Fibroblast of the conjunctiva (primary cell): ENCODE data around the gene HSPB7.
"Not testable (repeated sequence)": the region's sequence is repeated elsewhere in the genome, so short reads cannot be mapped to it uniquely, and the experiment has no call there.

Experiments
- DNase-seq: peaks from one replicate; pipeline ENCODE4 v3.0.0-alpha.2; 2010; ENCODE audit warnings: low read depth

Gene HSPB7

GRCh38 chr1:16017461-16018303 lies at the start of gene HSPB7:
TSS of gene HSPB7 (minus strand) at chr1:16018043. CDS start at chr1:16017963, 80 bp downstream.
- DNase-seq: no peak

GRCh38 chr1:16067127-16067768 lies 49.4 kb upstream of the HSPB7 start:
- no peak for DNase-seq

DNA sequence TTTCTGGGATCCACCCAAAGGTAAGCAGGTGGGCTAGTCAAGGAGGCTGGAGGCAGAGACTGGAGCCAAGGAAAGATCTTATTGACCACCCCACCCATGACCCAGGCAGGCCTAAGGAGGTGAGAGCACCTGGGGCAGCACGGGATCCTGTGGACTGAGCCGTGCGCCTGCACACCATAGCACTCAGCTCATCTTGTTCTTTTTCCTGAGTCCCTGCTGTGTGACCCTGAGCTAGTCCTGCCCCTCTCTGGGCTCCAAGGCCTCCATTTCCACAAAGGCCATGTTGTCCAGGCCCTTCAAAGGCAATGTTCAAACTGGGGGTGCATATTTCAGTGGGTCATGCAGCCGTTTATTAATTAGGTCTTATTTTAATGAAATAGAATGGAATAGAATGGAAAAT lies 48.4 kb upstream of the HSPB7 start:
- DNase-seq: no peak

GRCh38 chr1:16065269-16065576 lies 47.4 kb upstream of the HSPB7 start:
- DNase-seq: no peak

DNA sequence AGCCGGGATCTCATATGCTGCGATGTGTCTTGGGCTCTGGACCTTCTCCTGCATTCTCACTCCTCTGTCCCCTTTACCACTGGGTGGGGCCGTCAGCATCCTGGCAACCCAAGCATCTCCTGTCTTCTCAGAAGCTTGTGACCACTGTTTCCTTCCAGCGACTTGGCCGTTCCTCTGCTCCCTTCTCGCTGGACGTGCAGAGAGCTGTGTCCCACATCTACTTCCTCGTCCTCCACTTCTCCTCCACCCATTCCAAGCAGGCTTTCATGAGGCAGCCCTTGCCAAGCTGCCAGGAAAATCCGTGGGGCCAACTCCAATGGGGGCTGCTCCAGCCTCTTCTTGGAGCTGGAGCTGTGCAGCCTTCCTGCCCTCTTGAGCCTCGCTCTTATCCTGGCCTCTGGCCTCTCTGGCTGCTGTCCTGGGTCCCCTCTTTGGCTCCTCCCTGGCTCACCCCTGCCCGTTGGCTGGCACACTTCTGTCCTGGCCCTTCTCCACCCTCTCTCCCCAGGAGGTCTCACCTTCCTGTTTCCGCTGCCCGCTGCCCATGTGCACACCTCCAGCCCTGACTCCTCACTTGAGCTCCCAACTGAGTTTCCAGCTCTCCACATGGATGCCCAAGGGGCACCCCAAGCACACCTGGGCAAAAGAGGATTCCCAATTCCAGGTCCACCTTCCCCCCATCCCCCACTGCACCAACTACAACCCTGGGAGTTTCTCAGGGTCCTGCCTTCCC lies 46.9 kb upstream of the HSPB7 start:
- no peak for DNase-seq

GRCh38 chr1:16063921-16064320 lies 46.1 kb upstream of the HSPB7 start:
- no peak for DNase-seq

- DNase-seq: no peak
Observed at GRCh38 chr1:16063226-16063829, 45.5 kb upstream of the HSPB7 start.

- not testable (repeated sequence) for DNase-seq
Observed at GRCh38 chr1:16062687-16063075, 44.8 kb upstream of the HSPB7 start.

DNA sequence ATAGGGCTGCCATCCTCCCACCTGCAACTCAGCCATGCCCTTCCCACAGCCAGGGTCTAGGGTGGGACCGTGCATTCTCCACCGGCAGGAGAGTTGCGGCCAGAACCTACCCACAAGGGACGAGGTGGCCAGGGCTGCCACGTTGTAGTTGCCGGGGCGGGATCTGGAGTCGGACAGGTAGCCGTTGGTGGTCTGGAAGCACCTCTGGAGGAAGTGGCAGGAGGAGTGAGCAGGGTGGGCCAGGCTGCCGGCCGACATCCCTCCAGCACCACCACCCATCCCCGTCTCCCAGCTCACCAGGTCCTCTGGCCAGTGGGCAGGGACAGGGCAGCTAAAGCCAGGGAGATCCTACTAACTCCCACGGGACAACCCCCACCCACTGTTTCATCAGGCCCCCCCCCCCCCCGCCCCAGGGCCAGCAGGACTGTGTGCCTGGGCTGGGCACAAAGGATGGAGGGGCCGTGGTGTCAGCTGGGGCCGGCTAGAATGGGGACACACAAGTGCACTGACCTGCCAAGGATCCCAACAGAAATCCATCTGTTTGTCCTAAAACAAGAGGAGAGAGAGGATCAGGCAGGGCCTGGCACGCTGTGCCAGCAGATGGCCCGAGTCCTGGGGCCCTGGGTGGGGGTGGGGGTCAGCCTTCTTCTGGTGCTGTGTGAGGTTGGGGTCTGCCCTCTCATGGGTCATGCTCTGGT lies 44.3 kb upstream of the HSPB7 start:
- DNase-seq: not testable (repeated sequence)

GRCh38 chr1:16061266-16061665 lies 43.4 kb upstream of the HSPB7 start:
- no peak for DNase-seq

GRCh38 chr1:16058394-16059120 lies 40.7 kb upstream of the HSPB7 start:
- DNase-seq: not testable (repeated sequence)

GRCh38 chr1:16057314-16057915 lies 39.6 kb upstream of the HSPB7 start:
- DNase-seq: not testable (repeated sequence)

DNA sequence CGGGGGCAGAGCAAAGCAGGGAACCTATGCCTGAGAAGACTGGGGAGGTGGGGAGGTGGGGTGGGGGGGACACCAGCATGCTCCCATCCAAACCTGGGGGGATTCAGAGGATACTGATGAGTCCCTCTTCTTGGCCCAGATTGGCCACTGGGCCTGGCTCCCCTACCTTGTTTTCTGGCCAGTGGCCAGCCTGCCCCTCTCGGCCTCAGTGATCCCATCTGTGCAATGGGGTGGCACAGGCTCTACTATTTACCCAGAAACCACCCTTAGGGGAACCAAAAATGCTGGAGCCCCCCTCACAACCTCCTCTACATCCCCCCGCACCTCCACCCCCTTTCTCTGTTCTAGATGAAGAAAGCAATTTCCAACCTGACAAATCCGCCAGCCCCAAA lies 38.7 kb upstream of the HSPB7 start:
- not testable (repeated sequence) for DNase-seq

DNA sequence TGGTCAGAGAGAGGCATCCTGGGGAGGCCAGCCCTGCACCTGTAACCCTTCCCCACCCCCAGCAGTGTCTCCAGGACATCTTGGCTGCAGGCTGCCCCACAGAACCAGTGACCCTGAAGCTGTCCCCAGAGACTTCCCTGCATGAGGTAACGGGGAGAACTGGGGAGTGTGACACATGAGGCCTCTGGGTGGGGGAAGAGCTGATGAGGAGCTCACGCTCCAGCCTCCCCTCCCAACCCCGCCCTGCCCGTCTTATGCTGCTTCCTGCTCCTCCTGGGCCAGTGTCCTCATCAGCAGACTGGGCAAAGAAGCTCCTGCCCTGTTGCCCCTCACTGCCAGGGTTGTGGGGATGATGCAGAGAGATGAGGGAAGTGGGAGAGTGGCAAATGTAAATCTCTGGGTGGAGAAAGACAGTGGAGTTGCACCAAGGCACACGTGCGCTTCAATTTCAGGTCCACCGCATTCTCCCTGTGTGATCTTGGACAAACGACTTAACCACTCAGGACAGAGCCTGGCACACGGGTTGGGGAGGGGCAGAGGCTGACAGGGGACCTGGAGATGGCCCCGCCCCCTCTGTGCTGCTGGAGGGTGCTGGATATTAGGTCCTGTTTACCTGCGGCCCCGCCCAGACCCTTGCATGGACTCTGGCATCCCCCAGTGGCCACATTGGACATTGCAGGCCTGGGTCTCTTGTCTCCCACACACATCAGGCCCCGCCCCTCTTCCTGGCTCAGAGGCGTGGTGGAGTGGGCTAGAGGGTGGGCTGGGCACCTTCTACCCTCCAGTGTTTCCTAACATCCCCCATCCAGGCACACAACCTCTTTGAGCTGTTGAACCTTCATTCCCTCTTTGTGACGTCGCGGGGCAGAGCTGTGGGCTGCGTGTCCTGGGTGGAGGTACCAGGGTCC lies 38.0 kb upstream of the HSPB7 start:
- peak; percentile 58 for DNase-seq

DNA sequence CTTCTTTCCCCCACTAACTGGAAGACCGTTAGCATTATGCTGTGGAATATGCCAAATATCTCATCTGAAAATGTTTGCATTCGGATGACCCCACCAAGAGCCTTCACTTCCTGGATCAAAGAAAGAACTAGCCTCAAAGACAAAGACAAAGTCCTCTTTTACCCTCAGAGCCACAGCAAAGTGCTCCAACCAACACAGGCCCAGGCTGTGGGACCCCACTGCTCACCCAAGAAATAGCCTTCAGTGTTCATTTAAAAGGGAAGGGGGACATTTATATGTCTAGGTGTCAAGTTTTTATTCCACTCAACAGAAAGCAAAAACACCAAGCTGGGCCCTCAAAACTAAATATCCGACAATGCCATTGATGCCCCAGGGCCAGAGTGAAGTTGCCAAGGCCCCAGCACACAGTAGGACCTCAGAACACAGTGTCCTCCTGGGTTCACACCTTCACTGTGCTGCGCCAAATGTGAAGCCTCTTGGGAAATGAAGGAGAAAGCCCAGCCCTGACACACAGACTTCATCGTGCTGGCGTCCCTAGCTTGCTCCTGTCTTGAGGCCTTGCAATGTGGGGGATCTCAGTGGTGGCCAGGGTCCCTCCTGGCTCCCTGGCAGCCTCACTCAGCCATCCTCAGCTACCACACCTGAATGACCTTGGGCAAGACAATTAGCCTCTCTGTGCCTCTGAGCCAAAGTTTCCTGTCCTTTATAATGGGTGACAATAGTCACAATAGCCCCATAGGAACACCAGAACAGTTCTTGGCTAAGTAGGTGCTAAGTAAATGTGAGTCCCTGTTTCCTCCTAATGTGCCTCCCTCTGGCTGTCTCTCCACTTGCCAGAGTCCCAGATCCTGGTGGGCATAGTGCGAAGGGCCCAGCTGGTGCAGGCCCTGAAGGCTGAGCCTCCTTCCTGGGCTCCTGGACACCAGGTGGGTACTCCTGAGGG lies 37.0 kb upstream of the HSPB7 start:
- no peak for DNase-seq

GRCh38 chr1:16053781-16054502 lies 36.1 kb upstream of the HSPB7 start:
- DNase-seq: no peak

GRCh38 chr1:16051949-16052348 lies 34.1 kb upstream of the HSPB7 start:
- DNase-seq: not testable (repeated sequence)

GRCh38 chr1:16051039-16051438 lies 33.2 kb upstream of the HSPB7 start:
- DNase-seq: no peak
